ENCODE data around the gene AMPH. TPM values are rescaled to one million over a fixed set of nuclear protein-coding genes. Genes with fewer than 3 reads are reported as not detected.
"Not testable (repeated sequence)": the region's sequence is repeated elsewhere in the genome, so short reads cannot be mapped to it uniquely, and the experiment has no call there.

AMPH gene
- total and polyA plus RNA-seq, 3 experiments from 2014 or later: 0.18 TPM; not detected in 2

DNA sequence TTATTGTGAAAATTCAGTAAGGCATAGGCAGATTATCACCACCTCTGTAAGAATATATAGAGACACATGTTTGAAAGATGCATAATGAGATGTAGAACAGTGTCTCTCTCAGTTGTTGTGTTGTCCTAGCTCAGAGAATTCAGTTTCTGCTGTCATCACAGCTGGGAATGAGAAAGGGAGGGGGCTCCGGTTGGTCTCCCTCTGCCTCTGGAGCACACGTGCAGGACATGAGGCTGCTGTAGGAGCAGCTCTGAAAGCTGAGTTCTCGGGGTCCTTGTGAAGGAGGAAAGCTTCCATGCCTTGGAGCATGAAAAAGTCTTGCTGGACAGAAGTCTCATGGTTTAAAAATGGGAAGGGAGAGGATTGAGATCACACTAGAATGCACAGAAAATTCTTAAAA, 280.4 kb downstream of the AMPH start:
- peaks cover 0 to 18% (median 3%) of the 10 kb centered on the region in 3 donors for H3K36me3 Mint-ChIP-seq
- H3K27ac ChIP-seq (ENCODE audit: low read depth, low read length); POLR2A ChIA-PET; H3K27me3 Mint-ChIP-seq; H3K4me1 ChIP-seq (ENCODE audit: insufficient read depth, low read length); H3K36me3 ChIP-seq (ENCODE audit: insufficient read depth, low read length); H3K9me3 Mint-ChIP-seq; CTCF ChIA-PET; H3K27me3 ChIP-seq (ENCODE audit: insufficient read depth, low read length, poor library complexity, severe bottlenecking); DNase-seq; H3K9me3 ChIP-seq (ENCODE audit: low read length): not testable (repeated sequence)
- H3K4me1 Mint-ChIP-seq: peaks cover 12 to 35% (median 34%) of the 10 kb centered on the region in 3 donors
- H3K4me3 ChIP-seq (ENCODE audit: low read length): peak overlapping the region; percentile 32
- peak overlapping the region in 7 of 8 donors; percentile 65 to 98 (median 92) for H3K27ac Mint-ChIP-seq
- H3K4me3 Mint-ChIP-seq: peak overlapping the region in 6 of 7 donors; percentile 85 to 94 (median 92)

DNA sequence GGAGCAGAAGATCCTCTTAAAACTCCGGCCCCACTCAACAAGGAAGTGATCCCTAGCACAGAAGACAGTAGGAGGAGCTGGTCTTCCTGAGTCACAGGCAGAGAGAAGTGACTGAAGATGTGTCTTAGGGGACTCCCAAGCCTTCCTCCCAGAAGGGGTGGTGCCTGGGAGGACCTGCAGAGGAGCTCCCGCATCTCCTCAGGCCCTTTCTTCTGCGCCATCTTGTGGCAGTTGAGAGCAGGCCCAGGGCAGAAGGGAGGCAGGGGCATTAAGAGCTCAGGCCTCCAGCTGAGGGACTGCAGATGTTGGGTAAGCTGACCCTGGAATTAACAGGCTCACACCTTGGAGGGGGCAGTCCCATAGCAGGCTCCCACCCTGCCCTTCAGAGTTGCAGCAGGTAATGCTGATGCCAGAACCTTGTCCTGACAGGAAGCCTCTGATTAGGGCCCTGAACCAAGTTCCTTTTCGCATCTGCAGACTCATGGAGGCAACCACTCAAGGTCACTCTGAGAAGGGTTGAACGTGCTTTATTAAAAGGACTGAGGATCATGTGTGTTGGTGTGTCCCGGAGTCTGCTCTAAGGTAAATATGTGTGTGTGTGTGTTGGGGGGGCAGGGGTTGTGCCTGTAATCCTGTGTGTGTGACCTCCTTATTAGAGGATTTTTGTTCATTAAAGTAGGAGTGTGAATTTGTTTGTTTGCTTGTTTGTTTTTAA, 281.1 kb downstream of the AMPH start:
- not testable (repeated sequence) for H3K27me3 Mint-ChIP-seq
- H3K4me3 ChIP-seq (ENCODE audit: low read length): peak overlapping the region; percentile 56
- peaks cover 0 to 10% (median 3%) of the 10 kb centered on the region in 3 donors for H3K36me3 Mint-ChIP-seq

DNA sequence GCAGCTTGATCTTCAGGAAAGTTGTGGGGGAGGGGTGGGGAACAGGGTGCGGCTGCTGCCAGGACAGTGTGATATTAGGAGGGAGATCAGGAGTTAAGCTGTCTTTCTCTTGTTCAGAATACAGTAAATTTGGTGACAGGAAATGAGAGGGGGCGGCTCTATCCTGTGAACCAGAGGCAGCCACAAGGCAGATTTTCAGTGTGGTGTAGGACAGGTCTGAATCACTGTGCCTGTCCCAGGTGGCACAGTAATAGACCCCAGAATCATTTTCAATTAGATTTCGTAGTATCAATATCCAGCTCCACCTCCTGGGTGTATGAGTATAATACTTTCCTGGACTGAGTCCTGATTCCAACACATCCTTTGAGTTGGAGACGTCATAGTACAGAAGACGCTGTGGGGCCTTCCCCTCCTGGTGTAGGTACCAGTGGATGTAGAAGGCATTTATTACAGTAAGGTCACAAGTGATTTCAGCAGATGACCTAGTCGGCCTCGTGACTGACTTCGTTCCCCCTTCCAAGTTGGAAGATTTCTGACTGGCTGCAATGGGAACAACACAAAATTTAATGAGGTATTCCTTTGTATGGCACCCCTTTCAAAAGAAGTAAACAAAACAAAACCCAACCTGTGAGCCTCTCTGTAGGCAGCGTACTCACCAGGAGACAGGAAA, 281.9 kb downstream of the AMPH start:
- POLR2A ChIA-PET; H3K9me3 Mint-ChIP-seq; H3K36me3 ChIP-seq (ENCODE audit: insufficient read depth, low read length); H3K27me3 Mint-ChIP-seq; H3K36me3 Mint-ChIP-seq; CTCF ChIA-PET; H3K9me3 ChIP-seq (ENCODE audit: low read length); DNase-seq; H3K27me3 ChIP-seq (ENCODE audit: insufficient read depth, low read length, poor library complexity, severe bottlenecking): not testable (repeated sequence)
- peak overlapping the region; percentile 79 to 94 (median 92) for H3K4me3 Mint-ChIP-seq
- Histone ChIP-seq H3K4me3 (ENCODE audit: low read length) (peak overlapping the region; percentile 56), H3K27ac (ENCODE audit: low read depth, low read length) (peak overlapping the region; percentile 47), H3K4me1 (ENCODE audit: insufficient read depth, low read length) (peaks cover 11% of the 10 kb centered on the region)
- peaks cover 27 to 41% (median 37%) of the 10 kb centered on the region in 3 donors for H3K4me1 Mint-ChIP-seq
- peak overlapping the region; percentile 37 to 98 (median 92) for H3K27ac Mint-ChIP-seq

More for the DNA sequence above, 281.1 kb downstream of the AMPH start:
- peak overlapping the region in 7 of 8 donors; percentile 84 to 98 (median 94) for H3K27ac Mint-ChIP-seq
- CTCF ChIA-PET; H3K4me1 ChIP-seq (ENCODE audit: insufficient read depth, low read length); H3K36me3 ChIP-seq (ENCODE audit: insufficient read depth, low read length); H3K27me3 ChIP-seq (ENCODE audit: insufficient read depth, low read length, poor library complexity, severe bottlenecking); POLR2A ChIA-PET; H3K9me3 ChIP-seq (ENCODE audit: low read length); H3K9me3 Mint-ChIP-seq: not testable (repeated sequence)
- peak overlapping the region; percentile 47 for H3K27ac ChIP-seq (ENCODE audit: low read depth, low read length)
- H3K4me3 Mint-ChIP-seq: peak overlapping the region; percentile 79 to 94 (median 92)
- H3K4me1 Mint-ChIP-seq: peaks cover 20 to 38% (median 34%) of the 10 kb centered on the region in 3 donors
- DNase-seq: peak in 2 of 5 donors; percentile 52 to 61

DNA sequence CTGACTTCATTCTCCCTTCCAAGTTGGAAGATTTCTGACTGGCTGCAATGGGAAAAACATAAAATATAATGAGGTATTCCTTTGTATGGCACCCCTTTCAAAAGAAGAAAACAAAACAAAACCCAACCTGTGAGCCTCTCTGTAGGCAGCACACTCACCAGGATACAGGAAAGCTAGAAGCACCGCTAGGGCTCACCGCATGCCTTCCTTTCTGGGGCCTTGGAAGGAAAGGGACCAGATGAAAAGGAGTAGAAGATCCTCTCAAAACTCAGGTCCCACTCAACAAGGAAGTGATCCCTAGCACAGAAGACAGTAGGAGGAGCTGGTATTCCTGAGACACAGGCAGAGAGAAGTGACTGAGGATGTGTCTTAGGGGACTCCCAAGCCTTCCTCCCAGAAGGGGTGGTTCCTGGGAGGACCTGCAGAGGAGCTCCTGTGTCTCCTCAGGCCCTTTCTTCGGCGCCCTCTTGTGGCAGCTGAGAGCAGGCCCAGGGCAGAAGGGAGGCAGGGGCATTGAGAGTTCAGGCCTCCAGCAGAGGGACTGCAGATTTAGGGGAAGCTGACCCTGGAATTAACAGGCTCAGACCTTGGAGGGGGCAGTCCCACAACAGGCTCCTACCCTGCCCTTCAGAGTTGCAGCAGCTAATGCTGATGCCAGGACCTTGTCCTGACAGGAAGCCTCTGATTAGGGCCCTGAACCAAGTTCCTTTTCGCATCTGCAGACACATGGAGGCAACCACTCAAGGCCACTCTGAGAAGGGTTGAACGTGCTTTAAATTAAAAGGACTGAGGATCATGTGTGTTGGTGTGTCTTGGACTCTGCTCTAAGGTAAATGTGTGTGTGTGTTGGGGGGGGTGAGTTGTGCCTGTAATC, 285.6 kb downstream of the AMPH start:
- not testable (repeated sequence) for H3K27me3 Mint-ChIP-seq; H3K4me3 ChIP-seq (ENCODE audit: low read length)
- peaks cover 52 to 54% (median 52%) of the 10 kb centered on the region in 3 donors for H3K4me1 Mint-ChIP-seq

DNA sequence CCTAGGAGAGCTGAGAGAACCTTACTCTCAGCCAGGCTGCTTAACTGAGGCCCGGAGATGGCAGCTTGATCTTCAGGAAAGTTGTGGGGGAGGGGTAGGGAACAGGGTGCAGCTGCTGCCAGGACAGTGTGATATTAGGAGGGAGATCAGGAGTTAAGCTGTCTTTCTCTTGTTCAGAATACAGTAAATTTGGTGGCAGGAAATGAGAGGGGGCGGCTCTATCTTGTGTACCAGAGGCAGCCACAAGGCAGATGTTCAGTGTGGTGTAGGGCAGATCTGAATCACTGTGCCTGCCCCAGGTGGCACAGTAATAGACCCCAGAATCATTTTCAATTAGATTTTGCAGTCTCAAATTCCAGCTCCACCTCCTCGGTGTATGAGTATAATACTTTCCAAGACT, 286.4 kb downstream of the AMPH start:
- not testable (repeated sequence) for H3K4me3 ChIP-seq (ENCODE audit: low read length); H3K27me3 ChIP-seq (ENCODE audit: insufficient read depth, low read length, poor library complexity, severe bottlenecking); H3K27me3 Mint-ChIP-seq; H3K36me3 ChIP-seq (ENCODE audit: insufficient read depth, low read length); H3K9me3 ChIP-seq (ENCODE audit: low read length); H3K9me3 Mint-ChIP-seq; DNase-seq; H3K36me3 Mint-ChIP-seq
- peaks cover 58 to 62% (median 60%) of the 10 kb centered on the region in 3 donors for H3K4me1 Mint-ChIP-seq
- ChIA-PET CTCF (interaction anchor here (0.8 to 4.4 kb wide), 21 partner anchors 9 to 237 kb away, joined by 3 to 49 read pairs (median 5); no protein-coding TSS in a partner anchor), POLR2A (interaction anchor here (1.4 kb wide), 1 partner anchor 10 kb away, joined by 7 read pairs; no protein-coding TSS in a partner anchor)
- peak overlapping the region; percentile 75 to 99 (median 94) for H3K27ac Mint-ChIP-seq
- peak overlapping the region; percentile 9 for H3K27ac ChIP-seq (ENCODE audit: low read depth, low read length)
- peaks cover 28% of the 10 kb centered on the region for H3K4me1 ChIP-seq (ENCODE audit: insufficient read depth, low read length)
- H3K4me3 Mint-ChIP-seq: peak overlapping the region; percentile 80 to 99 (median 90)

More for the DNA sequence above, 285.6 kb downstream of the AMPH start:
- H3K4me1 ChIP-seq (ENCODE audit: insufficient read depth, low read length): peaks cover 22% of the 10 kb centered on the region
- ChIA-PET CTCF (interaction anchor here (0.7 to 4.4 kb wide), 23 partner anchors 10 to 238 kb away, joined by 3 to 49 read pairs (median 5); partner anchors contain the start of gene STARD3NL), POLR2A (interaction anchor here (1.4 kb wide), 1 partner anchor 10 kb away, joined by 7 read pairs; no protein-coding TSS in a partner anchor)
- Mint-ChIP-seq H3K4me3 (peak overlapping the region; percentile 80 to 99 (median 90)), H3K27ac (peak overlapping the region; percentile 75 to 99 (median 92))
- not testable (repeated sequence) for H3K36me3 Mint-ChIP-seq; H3K27me3 ChIP-seq (ENCODE audit: insufficient read depth, low read length, poor library complexity, severe bottlenecking); H3K9me3 Mint-ChIP-seq; H3K9me3 ChIP-seq (ENCODE audit: low read length); H3K36me3 ChIP-seq (ENCODE audit: insufficient read depth, low read length); H3K27ac ChIP-seq (ENCODE audit: low read depth, low read length)
- DNase-seq: peak in 4 of 5 donors; percentile 42 to 81 (median 58)

- POLR2A ChIA-PET; H3K36me3 Mint-ChIP-seq; H3K4me3 ChIP-seq (ENCODE audit: low read length); H3K36me3 ChIP-seq (ENCODE audit: insufficient read depth, low read length); H3K27me3 Mint-ChIP-seq; DNase-seq; H3K27me3 ChIP-seq (ENCODE audit: insufficient read depth, low read length, poor library complexity, severe bottlenecking); H3K9me3 Mint-ChIP-seq; H3K9me3 ChIP-seq (ENCODE audit: low read length): not testable (repeated sequence)
- Mint-ChIP-seq H3K4me1 (peaks cover 66 to 78% (median 75%) of the 10 kb centered on the region in 3 donors), H3K4me3 (peak overlapping the region; percentile 87 to 100 (median 91)), H3K27ac (peak overlapping the region; percentile 78 to 96 (median 91))
- Histone ChIP-seq H3K27ac (ENCODE audit: low read depth, low read length) (peak overlapping the region; percentile 28), H3K4me1 (ENCODE audit: insufficient read depth, low read length) (peaks cover 28% of the 10 kb centered on the region)
- CTCF ChIA-PET: interaction anchor here (1.0 to 1.1 kb wide), 2 partner anchors 16 to 126 kb away, joined by 3 read pairs; no protein-coding TSS in a partner anchor
Measured at GRCh38 chr7:38342135-38342534, 289.0 kb downstream of the AMPH start.

GRCh38 chr7:38341172-38341705, 289.9 kb downstream of the AMPH start:
- not testable (repeated sequence) for DNase-seq

More at GRCh38 chr7:38341172-38341705, 289.9 kb downstream of the AMPH start:
- H3K36me3 ChIP-seq (ENCODE audit: insufficient read depth, low read length); H3K36me3 Mint-ChIP-seq; H3K27me3 ChIP-seq (ENCODE audit: insufficient read depth, low read length, poor library complexity, severe bottlenecking); H3K9me3 Mint-ChIP-seq; H3K27me3 Mint-ChIP-seq; H3K9me3 ChIP-seq (ENCODE audit: low read length): not testable (repeated sequence)
- peak overlapping the region; percentile 87 to 100 (median 91) for H3K4me3 Mint-ChIP-seq
- peak overlapping the region; percentile 78 to 96 (median 91) for H3K27ac Mint-ChIP-seq
- H3K4me1 Mint-ChIP-seq: peaks cover 68 to 81% (median 78%) of the 10 kb centered on the region in 3 donors
- Histone ChIP-seq H3K27ac (ENCODE audit: low read depth, low read length) (peak overlapping the region; percentile 44), H3K4me3 (ENCODE audit: low read length) (peak overlapping the region; percentile 28), H3K4me1 (ENCODE audit: insufficient read depth, low read length) (peaks cover 29% of the 10 kb centered on the region)
- CTCF ChIA-PET: interaction anchor here (1.7 to 2.8 kb wide), 4 partner anchors 10 to 233 kb away, joined by 4 to 25 read pairs (median 9); no protein-coding TSS in a partner anchor
- POLR2A ChIA-PET: interaction anchor here (1.6 kb wide), 2 partner anchors 10 to 124 kb away, joined by 4 to 5 read pairs; no protein-coding TSS in a partner anchor
